Small intestine (tissue), 7 donors: ENCODE data around the gene SHISA8. TPM values are rescaled to one million over a fixed set of nuclear protein-coding genes. Genes with fewer than 3 reads are reported as not detected.

Experiments
- DNase-seq, 2 donors: peaks; one replicate each; pipeline versions ENCODE4 v3.0.0 to v3.0.0-alpha.2; 2013
- FAIRE-seq: peaks from 2 replicates; lab custom pipeline; 2012; peaks lifted over from hg19 to GRCh38; lab: Jason Lieb, UNC
- H3K27ac ChIP-seq, 3 donors: one replicate each; pipeline ENCODE4 v1.5.1; 2013; ENCODE audit warnings: low read length in 2 of 3, mild to moderate bottlenecking in 2 of 3, control low read depth in 1 of 3, inconsistent platforms in 1 of 3, low read depth in 1 of 3, moderate library complexity in 1 of 3
- H3K27me3 ChIP-seq, 3 donors: one replicate each; pipeline ENCODE4 v1.6.1; 2013; ENCODE audit warnings: low read length in 3 of 3, inconsistent platforms in 1 of 3; ENCODE audit not compliant: control insufficient read depth in 3 of 3, insufficient read depth in 3 of 3
- H3K36me3 ChIP-seq, 3 donors: one replicate each; pipeline ENCODE4 v1.6.1; 2013; ENCODE audit warnings: low read length in 3 of 3, inconsistent platforms in 1 of 3, low read depth in 1 of 3, mild to moderate bottlenecking in 1 of 3, moderate library complexity in 1 of 3; ENCODE audit not compliant: control insufficient read depth in 3 of 3, insufficient read depth in 2 of 3
- H3K4me1 ChIP-seq, 3 donors: one replicate each; pipeline ENCODE4 v1.6.1; 2013; ENCODE audit warnings: low read length in 2 of 3, inconsistent platforms in 1 of 3, low read depth in 1 of 3, mild to moderate bottlenecking in 1 of 3, moderate library complexity in 1 of 3; ENCODE audit not compliant: control insufficient read depth in 3 of 3, insufficient read depth in 2 of 3
- H3K4me3 ChIP-seq, 3 donors: one replicate each; pipeline ENCODE4 v1.5.1; 2013; ENCODE audit warnings: low read length in 3 of 3, control low read depth in 1 of 3, inconsistent platforms in 1 of 3, low read depth in 1 of 3, mild to moderate bottlenecking in 1 of 3, moderate library complexity in 1 of 3
- H3K9me3 ChIP-seq, 2 donors: one replicate each; pipeline ENCODE4 v1.6.1; 2013; ENCODE audit warnings: low read depth in 1 of 2, low read length in 1 of 2; ENCODE audit not compliant: control insufficient read depth in 2 of 2, insufficient read depth in 1 of 2
- WGBS, 3 donors: extraction: QIAGEN DNeasy Blood & Tissue Kit; methylation state at CpG; one replicate each; pipeline ENCODE4 v1.1.7; 2013; 5-methylcytosine and 5-hydroxymethylcytosine counted together
- polyA plus RNA-seq, 4 donors: library from polyadenylated mRNA; stranded (reverse) in 3 of 4; unstranded in 1 of 4; fragments of 200-250 nt in 3 of 4; fragments of 120-200 nt in 1 of 4; gene quantifications; one replicate each; pipeline versions ENCODE4 v1.2.1 to v1.2.3, GENCODE V29; 2013
- donor health status: healthy with polysubstance abuse.
- donor health status: control.
- donor health status: control.
- donor health status: Bipolar disorder and iron deficiency.
- donor health status: healthy.

The SHISA8 gene
- polyA plus RNA-seq, 4 donors = 0.04 to 0.10 TPM; not detected in 2

DNA sequence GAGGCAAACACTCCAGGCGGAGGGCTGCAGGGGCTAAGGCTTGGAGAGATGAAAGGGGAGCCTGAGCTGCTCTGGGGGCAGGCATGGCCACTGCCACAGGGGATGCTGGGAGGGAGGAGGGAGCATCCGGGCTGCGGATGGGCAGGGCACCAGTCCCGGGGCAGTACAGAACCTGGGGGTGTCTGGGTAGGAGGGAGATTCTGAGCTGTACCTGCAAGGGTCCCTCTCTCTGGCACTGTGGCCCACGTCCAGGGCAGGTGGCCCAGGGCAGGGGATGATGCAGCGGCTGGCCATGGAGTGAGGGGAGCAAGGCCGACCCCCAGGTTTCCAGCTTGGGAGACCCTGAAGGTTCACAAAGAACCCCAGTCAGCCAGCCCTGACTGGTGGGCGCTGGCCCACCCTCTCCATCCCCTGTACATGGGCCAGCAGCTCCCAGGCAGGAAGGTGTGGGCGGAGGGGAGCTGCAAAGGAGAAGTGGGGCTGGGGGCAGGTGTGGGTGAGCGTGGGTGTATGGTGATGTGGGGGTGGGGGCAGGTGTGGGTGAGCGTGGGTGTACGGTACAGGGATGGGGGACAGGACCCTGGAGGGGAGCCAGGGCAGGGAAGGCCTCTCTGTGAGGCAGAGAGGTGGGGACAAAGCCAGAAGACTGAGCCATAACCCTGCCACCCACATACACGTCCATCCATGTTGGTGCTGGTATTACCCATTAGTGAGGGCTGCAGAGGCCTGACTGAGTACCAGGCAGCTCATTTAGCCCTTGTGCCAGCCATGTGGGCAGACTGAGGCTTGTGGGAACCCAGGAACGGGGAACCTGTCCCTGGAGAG lies 13.9 kb upstream of the SHISA8 start:
- no peak for FAIRE-seq
- H3K36me3 ChIP-seq = peaks cover 0 to 8% (median 0%) of the 10 kb centered on the region in 3 donors
- no peak for DNase-seq
- H3K27me3 ChIP-seq = peaks cover 0 to 20% (median 7%) of the 10 kb centered on the region in 3 donors
- peaks cover 0 to 2% (median 2%) of the 10 kb centered on the region in 3 donors for H3K4me1 ChIP-seq
- no peak overlapping the region for H3K4me3 ChIP-seq
- 64 to 72% (median 64%) methylated on average over 11 to 14 of the region's 14 CpGs for WGBS, 3 donors
- H3K9me3 ChIP-seq = no peaks in the 10 kb centered on the region
- no peak overlapping the region for H3K27ac ChIP-seq

DNA sequence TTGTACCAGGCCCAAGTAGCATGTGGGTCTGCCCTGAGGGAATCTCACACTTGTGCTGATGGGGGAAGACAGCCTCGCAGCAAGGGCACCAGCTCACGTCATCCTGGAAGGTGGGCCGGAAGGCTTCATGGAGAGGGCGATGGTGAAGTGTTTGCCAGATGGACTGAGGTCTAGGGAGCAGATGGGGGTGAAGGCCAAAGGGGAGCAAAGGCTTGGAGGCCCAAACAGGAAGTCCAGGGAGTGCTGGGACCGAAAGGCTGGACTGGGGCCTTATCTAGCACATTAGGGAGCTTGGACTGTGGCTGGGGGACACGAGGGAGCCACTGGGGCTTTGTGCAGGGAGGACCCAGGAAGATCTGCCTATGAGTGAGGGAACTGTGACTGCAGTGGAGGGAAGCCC lies 12.9 kb upstream of the SHISA8 start:
- H3K27me3 ChIP-seq = peaks cover 0 to 20% (median 7%) of the 10 kb centered on the region in 3 donors
- FAIRE-seq (no peak), DNase-seq (no peak)
- H3K4me3 ChIP-seq = no peak overlapping the region
- no peak overlapping the region for H3K27ac ChIP-seq
- 56 to 78% (median 73%) methylated on average over 5 to 6 of the region's 6 CpGs for WGBS, 3 donors
- peaks cover 0 to 2% (median 2%) of the 10 kb centered on the region in 3 donors for H3K4me1 ChIP-seq
- H3K9me3 ChIP-seq = no peaks in the 10 kb centered on the region
- H3K36me3 ChIP-seq = peaks cover 0 to 6% (median 0%) of the 10 kb centered on the region in 3 donors

DNA sequence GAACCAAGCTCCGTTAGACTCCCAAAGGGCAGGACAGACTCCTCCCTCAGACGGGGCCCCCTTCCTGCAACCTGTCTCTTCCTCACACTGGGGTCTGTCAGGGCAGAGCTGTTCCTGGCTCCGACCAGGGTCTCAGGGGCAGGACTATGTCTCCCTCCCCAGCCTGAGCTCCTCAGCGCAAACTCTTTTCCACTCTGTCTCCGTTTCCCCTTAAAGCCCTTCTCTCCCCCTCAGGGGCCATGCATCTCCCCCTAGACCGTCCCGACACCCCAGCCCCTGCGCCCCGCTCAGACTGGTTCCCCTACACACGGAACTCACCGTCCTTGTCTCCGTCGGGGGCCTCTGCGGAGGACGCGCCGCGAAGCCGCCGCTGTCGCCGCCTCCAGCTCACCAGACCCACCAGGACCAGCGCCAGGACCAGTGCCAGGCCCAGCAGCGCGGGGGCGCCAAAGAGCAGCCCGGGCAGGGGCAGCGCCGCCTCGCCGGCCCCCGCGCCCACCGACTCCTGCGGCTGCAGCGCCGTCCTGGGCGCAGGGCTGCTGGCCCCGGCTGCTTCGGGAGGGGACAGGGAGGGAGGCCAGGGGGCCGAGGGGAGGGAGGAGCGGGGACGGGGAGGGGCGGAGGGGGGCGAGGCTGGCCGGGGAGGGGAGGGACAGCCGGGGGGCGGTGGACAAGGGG lies 11.0 kb upstream of the SHISA8 start:
- H3K9me3 ChIP-seq = no peaks in the 10 kb centered on the region
- H3K4me1 ChIP-seq = peaks cover 0 to 2% (median 2%) of the 10 kb centered on the region in 3 donors
- H3K27ac ChIP-seq = no peak overlapping the region
- no peaks in the 10 kb centered on the region for H3K36me3 ChIP-seq
- 2 to 4% (median 3%) methylated on average over 33 to 46 of the region's 48 CpGs for WGBS, 3 donors
- H3K4me3 ChIP-seq = peak overlapping the region; percentile 19 to 63 (median 45)
- FAIRE-seq = no peak
- peaks cover 0 to 21% (median 7%) of the 10 kb centered on the region in 3 donors for H3K27me3 ChIP-seq
- DNase-seq = peak; percentile 50 to 76

DNA sequence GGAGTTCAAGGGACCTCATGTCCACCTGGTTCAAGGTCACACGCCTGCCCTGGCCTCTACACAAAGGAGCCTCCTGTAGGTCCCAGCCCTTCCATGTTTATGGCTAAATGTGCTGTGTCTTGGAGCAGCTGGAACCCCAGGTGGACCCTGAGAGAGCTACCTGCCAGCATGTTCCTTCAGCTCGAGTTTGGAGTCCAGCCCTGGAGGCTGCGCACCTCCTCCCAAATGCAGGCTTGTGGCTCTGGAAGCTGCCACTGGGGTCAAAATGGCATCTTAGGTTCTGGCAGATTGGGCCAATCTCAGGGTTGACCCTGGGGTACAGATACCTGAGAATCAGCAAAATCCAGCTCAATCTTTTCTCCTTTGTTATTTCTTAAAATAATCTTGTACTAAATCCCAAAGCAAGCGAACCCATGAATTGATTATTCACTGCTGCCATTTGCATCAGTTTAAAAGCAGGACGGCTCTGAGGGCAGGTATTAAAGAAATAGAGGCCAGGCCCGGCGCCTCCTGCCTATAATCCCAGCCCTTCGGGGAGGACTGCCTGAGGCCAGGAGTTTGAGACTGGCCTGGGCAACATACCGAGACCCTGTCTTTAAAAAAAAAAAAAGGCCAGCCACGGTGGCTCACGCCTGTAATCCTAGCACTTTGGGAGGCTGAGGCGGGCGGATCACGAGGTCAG lies 8.9 kb upstream of the SHISA8 start:
- Histone ChIP-seq H3K4me3 (no peak overlapping the region), H3K4me1 (peaks cover 2 to 7% (median 2%) of the 10 kb centered on the region in 3 donors), H3K27me3 (peaks cover 0 to 43% (median 7%) of the 10 kb centered on the region in 3 donors), H3K27ac (no peak overlapping the region), H3K36me3 (no peaks in the 10 kb centered on the region), H3K9me3 (no peaks in the 10 kb centered on the region)
- FAIRE-seq = no peak
- no peak for DNase-seq
- WGBS, 3 donors = 84 to 89% (median 86%) methylated on average over 14 of the region's 14 CpGs

DNA sequence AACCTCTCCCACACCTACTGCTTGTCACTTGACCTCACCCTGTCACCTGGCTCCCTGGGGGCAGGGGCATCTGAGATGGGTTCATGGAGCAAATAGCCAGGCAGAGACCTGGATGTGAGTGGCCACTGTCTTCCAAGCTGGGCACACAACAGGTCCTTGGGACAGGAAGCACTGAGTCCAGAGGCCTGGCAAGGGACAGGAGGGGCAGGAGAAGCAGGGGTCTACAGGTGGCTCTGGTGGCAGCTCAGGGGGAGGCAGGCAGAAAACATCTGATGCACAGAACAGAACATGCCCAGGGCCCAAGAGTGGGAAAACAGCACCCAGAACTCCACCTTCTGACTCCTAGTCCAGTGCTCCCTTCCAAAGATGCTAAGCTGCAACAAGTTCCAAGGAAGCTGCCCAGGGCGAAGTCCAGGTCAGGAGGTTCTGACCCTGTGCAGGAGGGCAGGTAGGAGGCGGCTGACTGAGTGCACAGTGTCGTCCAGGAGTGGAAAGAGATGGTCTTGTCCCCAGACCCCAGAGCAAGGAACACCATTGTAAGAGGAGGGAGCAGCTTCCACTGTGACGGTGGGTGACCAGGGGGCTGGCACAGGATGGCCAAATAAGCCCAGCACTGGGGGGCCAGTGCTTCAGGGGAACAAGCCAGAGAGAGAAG lies 8.2 kb upstream of the SHISA8 start:
- FAIRE-seq = no peak

DNA sequence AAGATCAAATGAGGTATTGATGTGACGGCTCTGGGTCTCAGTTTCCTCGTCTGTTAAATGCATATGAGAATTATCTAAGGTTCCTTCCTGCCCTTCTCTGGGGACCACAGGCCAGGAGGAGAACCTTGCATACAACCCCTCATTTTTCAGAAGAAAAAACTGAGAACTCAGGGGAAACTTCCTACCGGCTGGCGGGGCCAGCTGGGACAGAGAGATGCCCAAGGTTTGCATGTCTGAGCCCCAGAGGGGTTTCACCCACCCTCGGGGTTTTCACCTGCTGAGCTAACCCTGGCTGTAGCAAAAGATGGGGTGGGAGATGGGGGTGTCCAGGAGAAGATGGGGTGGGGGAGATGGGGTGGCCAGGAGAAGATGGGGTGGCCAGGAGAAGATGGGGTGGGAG lies 7.5 kb upstream of the SHISA8 start:
- H3K4me1 ChIP-seq = peaks cover 2 to 9% (median 2%) of the 10 kb centered on the region in 3 donors
- DNase-seq = no peak
- no peaks in the 10 kb centered on the region for H3K36me3 ChIP-seq
- no peaks in the 10 kb centered on the region for H3K9me3 ChIP-seq
- H3K27me3 ChIP-seq = peaks cover 0 to 54% (median 7%) of the 10 kb centered on the region in 3 donors
- FAIRE-seq = no peak
- no peak overlapping the region for H3K27ac ChIP-seq
- H3K4me3 ChIP-seq = no peak overlapping the region
- 78 to 85% (median 81%) methylated on average over 5 of the region's 5 CpGs for WGBS, 3 donors

More for the DNA sequence above, 8.2 kb upstream of the SHISA8 start:
- peaks cover 0 to 49% (median 7%) of the 10 kb centered on the region in 3 donors for H3K27me3 ChIP-seq
- H3K36me3 ChIP-seq = no peaks in the 10 kb centered on the region
- DNase-seq = no peak
- no peak overlapping the region for H3K27ac ChIP-seq
- no peaks in the 10 kb centered on the region for H3K9me3 ChIP-seq
- WGBS, 3 donors = 73 to 89% (median 79%) methylated on average over 4 of the region's 4 CpGs
- peaks cover 2 to 7% (median 2%) of the 10 kb centered on the region in 3 donors for H3K4me1 ChIP-seq
- no peak overlapping the region for H3K4me3 ChIP-seq

DNA sequence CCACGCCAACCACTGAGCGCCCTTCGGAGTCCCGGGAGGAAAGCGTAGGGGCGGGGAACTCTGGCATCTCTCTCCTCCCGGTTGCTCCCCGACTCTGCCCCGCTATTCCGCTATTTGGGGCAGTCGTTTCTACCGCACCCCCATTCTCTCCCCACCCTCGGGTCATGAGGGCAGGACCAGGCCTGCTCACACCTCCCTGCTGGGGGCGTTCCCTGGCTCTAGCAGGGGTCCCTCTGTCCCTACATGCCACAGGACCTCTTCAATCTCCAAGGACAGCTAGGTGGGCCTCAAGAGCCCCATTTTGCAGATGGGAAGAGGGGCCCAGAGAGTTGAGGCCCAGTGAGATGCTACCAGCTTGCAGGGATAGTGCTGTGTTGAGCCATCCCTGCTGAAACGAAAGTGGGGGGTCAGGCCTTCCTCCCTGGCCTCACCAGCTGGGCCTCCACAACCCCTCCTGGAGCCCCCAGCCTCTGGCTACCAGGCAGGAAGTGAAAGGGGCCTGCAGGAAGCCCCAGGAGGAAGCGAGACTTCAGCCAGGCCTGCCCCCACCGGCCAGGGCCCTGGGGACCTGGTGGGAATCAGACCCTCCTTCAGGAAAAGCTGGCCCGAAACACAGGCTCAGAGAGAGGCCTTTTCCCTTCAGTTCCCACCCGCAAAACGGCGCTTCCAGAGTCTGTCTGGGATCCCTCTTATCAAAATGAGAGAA lies 5.5 kb upstream of the SHISA8 start:
- Histone ChIP-seq H3K4me3 (peak overlapping the region in 1 of 3 donors; percentile 32), H3K27me3 (peaks cover 0 to 61% (median 8%) of the 10 kb centered on the region in 3 donors), H3K9me3 (no peaks in the 10 kb centered on the region), H3K4me1 (peaks cover 0 to 11% (median 0%) of the 10 kb centered on the region in 3 donors), H3K36me3 (no peaks in the 10 kb centered on the region), H3K27ac (peak overlapping the region in 1 of 3 donors; percentile 44)
- FAIRE-seq (no peak), DNase-seq (no peak)
- 42 to 48% (median 47%) methylated on average over 19 to 21 of the region's 21 CpGs for WGBS, 3 donors
